Uterus (tissue), 4 donors: ENCODE data around the gene WNT5B. TPM values are rescaled to one million over a fixed set of nuclear protein-coding genes. Genes with fewer than 3 reads are reported as not detected.

ENCODE experiments used
- DNase-seq, 2 donors: peaks; one replicate each; pipeline ENCODE4 v3.0.0-alpha.2; 2019 to 2020
- H3K27ac ChIP-seq, 2 donors: fragments of 200-600 bp; sonication (generic); 1 replicate in 1 of 2; 2 replicates in 1 of 2; pipeline ENCODE4 v1.5.1; 2016 to 2018
- H3K27me3 ChIP-seq, 2 donors: fragments of 200-600 bp; sonication (generic); one replicate each; pipeline ENCODE4 v1.5.1; 2018 to 2019; ENCODE audit warnings: control low read depth in 1 of 2
- H3K36me3 ChIP-seq, 2 donors: fragments of 200-600 bp; sonication (generic); one replicate each; pipeline ENCODE4 v1.5.1; 2019; ENCODE audit warnings: control low read depth in 1 of 2
- H3K4me1 ChIP-seq, 2 donors: fragments of 200-600 bp; sonication (generic); one replicate each; pipeline ENCODE4 v1.5.1; 2018 to 2019; ENCODE audit warnings: control low read depth in 1 of 2
- H3K4me3 ChIP-seq, 2 donors: fragments of 200-600 bp; sonication (generic); 1 replicate in 1 of 2; 2 replicates in 1 of 2; pipeline ENCODE4 v1.5.1; 2018 to 2019; ENCODE audit warnings: mild to moderate bottlenecking in 1 of 2
- H3K9me3 ChIP-seq, 2 donors: fragments of 200-600 bp; sonication (generic); one replicate each; pipeline ENCODE4 v1.5.1; 2019; ENCODE audit warnings: control low read depth in 1 of 2
- POLR2A ChIP-seq, 2 donors: fragments of 450-650 bp; IDR thresholded peaks; one replicate each; pipeline ENCODE4 v1.6.1; 2016; ENCODE audit warnings: antibody characterized with exemption in 2 of 2, mild to moderate bottlenecking in 1 of 2, moderate library complexity in 1 of 2
- intact Hi-C: fragments of 100-400 bp; cut with DNase I; formaldehyde crosslinking; loops from one replicate; pipeline ENCODE4 v1.15.1; 2023; ENCODE audit warnings: low total_unique reads
- total RNA-seq, 4 donors: library from RNA; depleted of rRNA in 3 of 4; stranded (reverse); fragments of >200 nt in 3 of 4; gene quantifications; one replicate each; pipeline versions ENCODE4 v1.1.0 to v1.2.4, GENCODE V29; 2014 to 2023
- TF ChIP-seq, protein P1 (sequence below), 4 experiments: fragments of 200-600 bp in 2 of 4; fragments of 450-650 bp in 2 of 4; sonication (generic) in 2 of 4; IDR thresholded peaks; one replicate each; pipeline ENCODE4 v1.5.1; 2016 to 2019; ENCODE audit warnings: antibody characterized with exemption in 4 of 4, mild to moderate bottlenecking in 2 of 4, moderate library complexity in 1 of 4
- donor health status: DM: yes; HTN: yes; CAD: no.

Gene WNT5B
- total RNA-seq, 4 donors from 2014 or later = 5.9 to 20.9 (median 7.2) TPM; not detected in 1

DNA sequence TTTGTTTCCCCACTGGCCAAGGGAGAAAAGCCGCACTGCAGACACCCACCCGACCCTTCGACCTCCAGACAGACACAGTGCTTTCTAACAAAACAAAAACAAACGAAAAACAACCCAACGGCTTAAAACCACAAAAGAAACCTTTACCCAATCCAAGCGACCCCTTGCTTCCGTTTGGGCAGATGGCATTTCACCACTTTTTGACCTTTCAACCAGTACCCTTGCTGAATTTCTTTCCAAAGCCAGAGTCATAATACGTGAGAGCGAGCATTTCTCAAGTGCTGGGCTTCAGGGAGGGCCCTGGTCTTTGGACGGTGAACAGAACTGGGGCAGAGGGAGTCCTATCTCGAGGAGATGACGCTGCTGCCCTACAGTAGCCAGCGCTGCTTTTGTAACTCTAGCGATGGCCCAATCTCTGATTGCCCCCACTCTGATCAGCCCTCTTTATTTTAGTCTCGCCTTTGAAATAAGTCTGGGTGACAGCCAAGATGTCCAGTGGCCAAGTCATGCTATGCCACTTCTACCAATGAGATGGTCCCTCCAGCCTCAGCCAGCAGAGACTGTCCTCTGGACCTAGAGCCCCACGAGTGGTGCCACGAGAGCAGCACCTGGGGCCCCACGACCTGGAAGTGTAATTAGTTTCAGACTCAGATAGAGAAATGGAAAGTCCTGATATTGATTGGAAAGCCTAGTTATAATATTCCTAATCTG, 40.0 kb downstream of the WNT5B start:
- Histone ChIP-seq H3K4me1 (no peaks in the 10 kb centered on the region), H3K9me3 (no peaks in the 10 kb centered on the region), H3K36me3 (no peaks in the 10 kb centered on the region), H3K27ac (no peak overlapping the region), H3K27me3 (no peaks in the 10 kb centered on the region), H3K4me3 (no peak overlapping the region)
- TF ChIP-seq, protein P1, sequence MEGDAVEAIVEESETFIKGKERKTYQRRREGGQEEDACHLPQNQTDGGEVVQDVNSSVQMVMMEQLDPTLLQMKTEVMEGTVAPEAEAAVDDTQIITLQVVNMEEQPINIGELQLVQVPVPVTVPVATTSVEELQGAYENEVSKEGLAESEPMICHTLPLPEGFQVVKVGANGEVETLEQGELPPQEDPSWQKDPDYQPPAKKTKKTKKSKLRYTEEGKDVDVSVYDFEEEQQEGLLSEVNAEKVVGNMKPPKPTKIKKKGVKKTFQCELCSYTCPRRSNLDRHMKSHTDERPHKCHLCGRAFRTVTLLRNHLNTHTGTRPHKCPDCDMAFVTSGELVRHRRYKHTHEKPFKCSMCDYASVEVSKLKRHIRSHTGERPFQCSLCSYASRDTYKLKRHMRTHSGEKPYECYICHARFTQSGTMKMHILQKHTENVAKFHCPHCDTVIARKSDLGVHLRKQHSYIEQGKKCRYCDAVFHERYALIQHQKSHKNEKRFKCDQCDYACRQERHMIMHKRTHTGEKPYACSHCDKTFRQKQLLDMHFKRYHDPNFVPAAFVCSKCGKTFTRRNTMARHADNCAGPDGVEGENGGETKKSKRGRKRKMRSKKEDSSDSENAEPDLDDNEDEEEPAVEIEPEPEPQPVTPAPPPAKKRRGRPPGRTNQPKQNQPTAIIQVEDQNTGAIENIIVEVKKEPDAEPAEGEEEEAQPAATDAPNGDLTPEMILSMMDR (IDR thresholded peaks at IDR 0.05) = no peak
- no peak for TF ChIP-seq POLR2A (IDR thresholded peaks at IDR 0.05)
- intact Hi-C loops = no loop called here
- no peak for DNase-seq

DNA sequence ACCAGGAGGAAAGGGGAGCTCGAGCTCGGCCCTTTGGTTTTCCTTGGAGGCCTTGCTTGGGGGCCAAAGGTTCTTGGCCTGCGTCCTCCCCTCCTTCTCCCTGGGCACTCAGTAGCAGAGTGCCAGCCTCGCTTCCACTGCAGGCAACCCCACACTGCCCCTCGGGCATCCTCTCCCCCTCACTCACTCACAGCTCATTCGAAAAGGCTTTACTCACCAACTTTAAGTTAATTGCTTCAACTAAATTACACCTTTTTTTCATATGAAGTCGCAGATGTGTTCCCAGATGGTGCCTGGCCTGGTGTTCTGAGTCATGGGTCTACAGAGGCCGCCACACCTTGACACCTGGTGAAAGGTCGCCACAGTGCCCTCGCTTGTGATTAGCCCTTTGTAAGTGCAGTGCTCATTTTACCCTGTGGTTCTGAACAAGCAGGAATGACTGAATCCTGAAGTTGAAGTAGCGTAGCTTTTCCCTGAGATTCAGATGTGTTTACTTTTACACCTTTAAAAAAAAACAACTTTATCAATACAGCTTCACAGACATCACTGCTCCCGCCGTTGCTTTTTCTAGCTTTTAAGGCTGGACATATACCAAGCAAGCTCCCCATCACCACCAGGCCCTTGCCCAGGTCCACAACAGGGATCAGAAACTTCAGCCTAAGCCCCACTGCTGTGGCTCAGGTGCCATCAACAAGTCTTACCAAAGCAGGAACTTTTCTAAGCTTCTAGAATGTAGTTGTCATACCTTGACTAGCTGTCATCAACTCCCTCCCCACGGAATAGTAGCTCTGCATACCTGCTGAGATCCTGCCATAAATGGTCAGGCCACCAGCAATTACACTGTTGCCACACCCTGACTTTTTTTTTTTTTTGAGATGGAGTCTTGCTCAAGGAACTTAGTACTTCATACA, 41.6 kb downstream of the WNT5B start:
- Histone ChIP-seq H3K36me3 (no peaks in the 10 kb centered on the region), H3K27ac (no peak overlapping the region), H3K27me3 (no peaks in the 10 kb centered on the region), H3K4me3 (no peak overlapping the region), H3K4me1 (no peaks in the 10 kb centered on the region), H3K9me3 (no peaks in the 10 kb centered on the region)
- TF ChIP-seq POLR2A (IDR thresholded peaks at IDR 0.05) = no peak
- TF ChIP-seq, protein P1 (IDR thresholded peaks at IDR 0.05) = no peak
- intact Hi-C loops = no loop called here
- DNase-seq = no peak

DNA sequence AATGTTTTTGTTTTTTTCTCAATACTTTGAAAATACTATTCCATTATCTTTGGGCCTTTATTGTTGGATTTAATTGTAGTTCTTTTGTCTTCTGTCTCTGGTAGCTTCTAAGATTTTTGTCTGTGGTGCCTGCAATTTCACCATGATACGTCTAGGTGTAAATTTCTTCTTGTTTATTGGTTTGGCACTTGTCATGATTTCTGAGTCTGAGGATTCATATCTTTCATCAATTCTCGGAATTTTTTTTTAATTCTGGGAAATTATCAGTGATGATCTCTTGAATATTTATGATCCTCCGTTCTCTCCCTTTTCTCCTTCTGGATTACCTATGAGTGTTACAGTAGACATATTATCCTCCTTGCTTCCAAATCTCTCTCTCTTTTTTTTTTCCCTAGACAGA, 47.0 kb downstream of the WNT5B start:
- intact Hi-C loops = no loop called here
- no peaks in the 10 kb centered on the region for H3K27me3 ChIP-seq
- TF ChIP-seq, protein P1 (IDR thresholded peaks at IDR 0.05) = no peak
- no peak for TF ChIP-seq POLR2A (IDR thresholded peaks at IDR 0.05)

DNA sequence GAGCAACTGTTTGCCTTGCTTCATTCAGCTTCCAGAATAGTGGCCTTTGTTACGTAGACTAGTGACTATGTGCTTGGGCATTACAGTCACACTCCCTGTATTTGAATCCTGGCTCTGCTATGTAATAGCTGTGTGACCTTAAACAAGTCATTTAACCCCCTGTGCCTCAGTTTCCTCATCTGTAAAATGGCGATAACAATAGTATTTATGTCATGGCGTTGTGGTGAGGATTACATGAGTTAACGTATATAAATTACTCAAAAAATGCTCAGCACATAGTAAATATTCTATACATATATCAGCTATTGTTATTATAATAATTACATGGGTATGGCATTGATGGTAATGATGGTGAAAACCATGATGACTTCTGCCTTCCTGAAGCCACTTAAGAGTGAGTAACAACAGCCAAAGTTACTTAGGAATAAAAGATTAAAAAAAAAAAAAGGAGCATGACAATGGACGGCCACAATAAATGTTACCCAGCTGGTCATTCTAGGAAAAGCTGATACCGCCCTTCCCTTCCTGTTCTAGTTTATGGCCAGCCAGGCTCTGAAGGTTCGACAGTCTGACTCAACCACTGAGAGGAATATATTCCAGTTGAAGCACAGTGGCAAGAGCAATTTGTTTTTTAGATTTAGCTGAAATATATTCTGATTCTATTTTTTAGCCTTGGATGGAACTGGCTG, 51.9 kb downstream of the WNT5B start:
- H3K36me3 ChIP-seq = no peaks in the 10 kb centered on the region
- intact Hi-C loops = no loop called here
- H3K27me3 ChIP-seq = no peaks in the 10 kb centered on the region
- H3K4me1 ChIP-seq = no peaks in the 10 kb centered on the region
- no peak for DNase-seq
- H3K9me3 ChIP-seq = no peaks in the 10 kb centered on the region
- H3K27ac ChIP-seq = peak overlapping the region; percentile 44 to 56
- H3K4me3 ChIP-seq = no peak overlapping the region
- peak in 1 of 2 donors; percentile 34 for TF ChIP-seq POLR2A (IDR thresholded peaks at IDR 0.05)
- TF ChIP-seq, protein P1 (IDR thresholded peaks at IDR 0.05) = no peak

More for the DNA sequence above, 47.0 kb downstream of the WNT5B start:
- Histone ChIP-seq H3K4me1 (no peaks in the 10 kb centered on the region), H3K4me3 (no peak overlapping the region), H3K27ac (no peak overlapping the region), H3K36me3 (no peaks in the 10 kb centered on the region), H3K9me3 (no peaks in the 10 kb centered on the region)
- DNase-seq = no peak
